KMS-11 (cell line): ENCODE results near the gene OR2H2.

Source experiments
- H2AFZ ChIP-seq: fragments of 200-600 bp; sonication (generic); 2 replicates; pipeline ENCODE4 v1.6.1; 2016; ENCODE audit warnings: antibody characterized with exemption, mixed run types, low read depth
- H3K27ac ChIP-seq: fragments of 200-600 bp; sonication (generic); 2 replicates; pipeline ENCODE4 v1.6.1; 2016; ENCODE audit warnings: mild to moderate bottlenecking, mixed run types
- H3K27me3 ChIP-seq: fragments of 200-600 bp; sonication (generic); 2 replicates; pipeline ENCODE4 v1.6.1; 2017; ENCODE audit warnings: mild to moderate bottlenecking, low read depth, mixed run types, moderate library complexity; ENCODE audit not compliant: insufficient read depth
- H3K36me3 ChIP-seq: fragments of 200-600 bp; sonication (generic); 2 replicates; pipeline ENCODE4 v1.6.1; 2017; ENCODE audit warnings: mild to moderate bottlenecking, mixed run types; ENCODE audit not compliant: insufficient read depth
- H3K4me1 ChIP-seq: fragments of 200-600 bp; sonication (generic); 2 replicates; pipeline ENCODE4 v1.6.1; 2016; ENCODE audit warnings: mild to moderate bottlenecking, low read depth, mixed run types; ENCODE audit not compliant: poor library complexity, severe bottlenecking
- H3K4me2 ChIP-seq: fragments of 200-600 bp; sonication (generic); 2 replicates; pipeline ENCODE4 v1.7.0; 2016; ENCODE audit warnings: mild to moderate bottlenecking, mixed run types
- H3K4me3 ChIP-seq: fragments of 200-600 bp; sonication (generic); IDR thresholded peaks from 2 replicates; pipeline ENCODE4 v1.6.1; 2017; ENCODE audit warnings: low read depth, low read length, mixed read lengths; ENCODE audit not compliant: insufficient read depth
- H3K79me2 ChIP-seq: fragments of 200-600 bp; sonication (generic); 2 replicates; pipeline ENCODE4 v1.6.1; 2016; ENCODE audit warnings: low read depth, mixed run types; ENCODE audit not compliant: insufficient read depth
- H3K9ac ChIP-seq: fragments of 200-600 bp; sonication (generic); 2 replicates; pipeline ENCODE4 v1.6.1; 2016; ENCODE audit warnings: mild to moderate bottlenecking, mixed run types
- H4K20me1 ChIP-seq: fragments of 200-600 bp; sonication (generic); 2 replicates; pipeline ENCODE4 v1.6.1; 2016; ENCODE audit warnings: mild to moderate bottlenecking, mixed run types; ENCODE audit not compliant: insufficient read depth
- CTCF ChIP-seq: fragments of 200-600 bp; sonication (generic); conservative IDR thresholded peaks from 2 replicates; pipeline ENCODE4 v1.6.1; 2017; ENCODE audit warnings: low read depth, mild to moderate bottlenecking, antibody characterized with exemption, low read length, moderate library complexity, mixed read lengths

Gene OR2H2

GRCh38 chr6:29610540-29610939 lies 25.6 kb downstream of the OR2H2 start:
- Histone ChIP-seq H3K4me1 (no peaks in the 10 kb centered on the region), H3K4me3 (no peak overlapping the region), H3K36me3 (no peaks in the 10 kb centered on the region), H4K20me1 (no peaks in the 10 kb centered on the region), H3K9ac (no peak overlapping the region), H3K4me2 (no peak overlapping the region), H2AFZ (no peak overlapping the region), H3K27me3 (no peaks in the 10 kb centered on the region), H3K79me2 (no peaks in the 10 kb centered on the region), H3K27ac (no peak overlapping the region)
- no peak for TF ChIP-seq CTCF

- Histone ChIP-seq H3K36me3 (no peaks in the 10 kb centered on the region), H4K20me1 (no peaks in the 10 kb centered on the region), H3K4me3 (no peak overlapping the region), H2AFZ (no peak overlapping the region), H3K4me1 (no peaks in the 10 kb centered on the region), H3K27ac (no peak overlapping the region), H3K27me3 (no peaks in the 10 kb centered on the region), H3K4me2 (no peak overlapping the region), H3K9ac (no peak overlapping the region), H3K79me2 (no peaks in the 10 kb centered on the region)
- TF ChIP-seq CTCF = no peak
These were observed 26.5 kb downstream of the OR2H2 start for GRCh38 chr6:29611426-29611825.

GRCh38 chr6:29617782-29618554 lies 33.0 kb downstream of the OR2H2 start:
- peak; percentile 36; the same call in 1 of the 2 replicates for TF ChIP-seq CTCF
- H3K79me2 ChIP-seq = no peaks in the 10 kb centered on the region
- no peaks in the 10 kb centered on the region for H3K4me1 ChIP-seq
- H3K4me2 ChIP-seq = no peak overlapping the region
- no peak overlapping the region for H3K9ac ChIP-seq
- no peaks in the 10 kb centered on the region for H4K20me1 ChIP-seq
- no peaks in the 10 kb centered on the region for H3K27me3 ChIP-seq
- no peak overlapping the region for H3K4me3 ChIP-seq
- H2AFZ ChIP-seq = no peak overlapping the region
- H3K36me3 ChIP-seq = no peaks in the 10 kb centered on the region
- no peak overlapping the region for H3K27ac ChIP-seq

- Histone ChIP-seq H3K27me3 (no peaks in the 10 kb centered on the region), H4K20me1 (no peaks in the 10 kb centered on the region), H2AFZ (no peak overlapping the region), H3K79me2 (no peaks in the 10 kb centered on the region), H3K4me3 (no peak overlapping the region), H3K4me2 (no peak overlapping the region), H3K36me3 (no peaks in the 10 kb centered on the region), H3K4me1 (no peaks in the 10 kb centered on the region), H3K9ac (no peak overlapping the region), H3K27ac (no peak overlapping the region)
- TF ChIP-seq CTCF = no peak
These were observed 34.7 kb downstream of the OR2H2 start for GRCh38 chr6:29619578-29620160.
